PFSK-1 (cell line): ENCODE data around the gene FBLN5.

Experiments
- FOXP2 ChIP-seq: optimal IDR thresholded peaks from 2 replicates; pipeline ENCODE3; 2011; ENCODE audit warnings: borderline replicate concordance, control low read depth, inconsistent platforms; ENCODE audit not compliant: insufficient read depth; ENCODE audit errors: extremely low read length, extremely low read depth
- POLR2AphosphoS5 ChIP-seq: IDR thresholded peaks from 2 replicates; pipeline ENCODE4 v1.6.1; 2012; ENCODE audit warnings: low read depth, mild to moderate bottlenecking, control low read depth, low read length, moderate library complexity
- SIN3A ChIP-seq: IDR thresholded peaks from 2 replicates; pipeline ENCODE4 v1.6.1; 2012; ENCODE audit warnings: mild to moderate bottlenecking, low read length, moderate library complexity, borderline replicate concordance; ENCODE audit not compliant: insufficient read depth
- TAF1 ChIP-seq: IDR thresholded peaks from 2 replicates; pipeline ENCODE4 v1.6.1; 2012; ENCODE audit warnings: low read length, control low read depth, borderline replicate concordance; ENCODE audit not compliant: insufficient read depth
- TF ChIP-seq, protein P1 (sequence below), 2 experiments: IDR thresholded peaks; 2 replicates each; pipeline versions ENCODE4 v1.6.1 to v1.8.0; 2011 to 2012; ENCODE audit warnings: low read depth in 2 of 2, low read length in 2 of 2, control low read depth in 1 of 2, inconsistent platforms in 1 of 2, mild to moderate bottlenecking in 1 of 2, moderate library complexity in 1 of 2; ENCODE audit not compliant: insufficient read depth in 1 of 2

The FBLN5 gene

DNA sequence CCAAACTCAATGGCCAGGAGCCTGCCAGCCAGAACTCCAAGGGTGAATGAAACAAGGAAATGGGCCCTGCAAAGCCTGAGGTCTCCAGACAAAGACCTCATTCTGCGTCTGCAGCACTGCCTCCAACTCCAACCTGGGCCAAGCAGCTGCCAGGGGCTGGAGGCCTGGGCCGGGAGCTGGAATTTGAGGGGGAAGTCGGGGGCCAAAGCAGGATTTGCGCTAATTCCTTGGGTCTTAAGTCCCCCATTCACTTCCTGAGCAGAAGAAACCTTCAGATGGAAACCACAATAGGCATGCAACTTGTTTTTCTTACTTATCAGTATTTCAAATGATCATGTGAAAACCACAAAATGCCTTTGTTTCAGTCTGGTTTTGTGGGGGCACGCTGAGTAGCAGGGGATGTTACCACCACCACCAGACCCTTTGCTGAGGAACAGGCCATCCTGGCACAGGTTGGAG is 57.2 kb downstream of the FBLN5 start:
- TF ChIP-seq FOXP2 (no peak), POLR2AphosphoS5 (no peak), SIN3A (no peak), TAF1 (no peak)
- TF ChIP-seq, protein P1, sequence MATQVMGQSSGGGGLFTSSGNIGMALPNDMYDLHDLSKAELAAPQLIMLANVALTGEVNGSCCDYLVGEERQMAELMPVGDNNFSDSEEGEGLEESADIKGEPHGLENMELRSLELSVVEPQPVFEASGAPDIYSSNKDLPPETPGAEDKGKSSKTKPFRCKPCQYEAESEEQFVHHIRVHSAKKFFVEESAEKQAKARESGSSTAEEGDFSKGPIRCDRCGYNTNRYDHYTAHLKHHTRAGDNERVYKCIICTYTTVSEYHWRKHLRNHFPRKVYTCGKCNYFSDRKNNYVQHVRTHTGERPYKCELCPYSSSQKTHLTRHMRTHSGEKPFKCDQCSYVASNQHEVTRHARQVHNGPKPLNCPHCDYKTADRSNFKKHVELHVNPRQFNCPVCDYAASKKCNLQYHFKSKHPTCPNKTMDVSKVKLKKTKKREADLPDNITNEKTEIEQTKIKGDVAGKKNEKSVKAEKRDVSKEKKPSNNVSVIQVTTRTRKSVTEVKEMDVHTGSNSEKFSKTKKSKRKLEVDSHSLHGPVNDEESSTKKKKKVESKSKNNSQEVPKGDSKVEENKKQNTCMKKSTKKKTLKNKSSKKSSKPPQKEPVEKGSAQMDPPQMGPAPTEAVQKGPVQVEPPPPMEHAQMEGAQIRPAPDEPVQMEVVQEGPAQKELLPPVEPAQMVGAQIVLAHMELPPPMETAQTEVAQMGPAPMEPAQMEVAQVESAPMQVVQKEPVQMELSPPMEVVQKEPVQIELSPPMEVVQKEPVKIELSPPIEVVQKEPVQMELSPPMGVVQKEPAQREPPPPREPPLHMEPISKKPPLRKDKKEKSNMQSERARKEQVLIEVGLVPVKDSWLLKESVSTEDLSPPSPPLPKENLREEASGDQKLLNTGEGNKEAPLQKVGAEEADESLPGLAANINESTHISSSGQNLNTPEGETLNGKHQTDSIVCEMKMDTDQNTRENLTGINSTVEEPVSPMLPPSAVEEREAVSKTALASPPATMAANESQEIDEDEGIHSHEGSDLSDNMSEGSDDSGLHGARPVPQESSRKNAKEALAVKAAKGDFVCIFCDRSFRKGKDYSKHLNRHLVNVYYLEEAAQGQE (IDR thresholded peaks at IDR 0.05; ENCODE audit: insufficient read depth in 1 of 2, low read depth in 2 of 2, low read length in 2 of 2): no peak

DNA sequence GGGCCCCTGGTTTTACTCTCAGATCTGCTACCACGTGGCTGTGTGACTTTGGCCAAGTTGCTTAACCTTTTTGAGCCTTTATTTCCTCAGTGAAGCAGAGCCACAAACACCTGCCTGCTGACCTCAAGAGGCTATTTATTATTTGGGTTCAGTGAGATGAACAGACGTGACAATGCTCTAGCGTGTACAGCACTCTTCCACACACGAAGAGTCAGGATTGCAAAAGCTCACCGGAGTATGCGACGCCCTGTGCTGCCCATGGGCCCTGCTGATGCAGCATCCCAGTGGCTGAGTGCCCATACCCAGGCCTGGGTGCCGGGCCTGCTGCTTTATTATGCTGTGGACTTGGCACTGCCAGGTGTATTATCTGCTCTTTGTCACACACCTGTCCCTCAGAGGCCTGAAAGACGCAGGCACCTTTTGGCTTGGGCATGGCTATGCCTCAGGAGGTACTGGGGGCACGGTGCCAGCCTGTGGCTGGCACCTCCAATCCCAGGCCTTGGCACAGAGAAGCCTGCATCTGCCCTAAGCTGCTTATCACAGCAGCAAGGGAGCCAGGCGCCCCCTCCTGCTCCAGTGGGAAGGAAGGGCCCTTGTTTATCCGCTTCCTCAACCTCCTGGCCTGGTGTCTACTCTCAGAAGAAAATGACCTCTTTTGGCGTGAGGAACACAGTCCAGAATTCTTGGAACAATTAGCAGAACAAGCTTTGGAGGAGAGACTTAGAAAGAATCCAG is 57.9 kb downstream of the FBLN5 start:
- TF ChIP-seq TAF1: no peak
- no peak for TF ChIP-seq SIN3A
- TF ChIP-seq FOXP2: no peak
- no peak for TF ChIP-seq POLR2AphosphoS5
- TF ChIP-seq, protein P1 (IDR thresholded peaks at IDR 0.05; ENCODE audit: insufficient read depth in 1 of 2, low read depth in 2 of 2, low read length in 2 of 2): no peak

DNA sequence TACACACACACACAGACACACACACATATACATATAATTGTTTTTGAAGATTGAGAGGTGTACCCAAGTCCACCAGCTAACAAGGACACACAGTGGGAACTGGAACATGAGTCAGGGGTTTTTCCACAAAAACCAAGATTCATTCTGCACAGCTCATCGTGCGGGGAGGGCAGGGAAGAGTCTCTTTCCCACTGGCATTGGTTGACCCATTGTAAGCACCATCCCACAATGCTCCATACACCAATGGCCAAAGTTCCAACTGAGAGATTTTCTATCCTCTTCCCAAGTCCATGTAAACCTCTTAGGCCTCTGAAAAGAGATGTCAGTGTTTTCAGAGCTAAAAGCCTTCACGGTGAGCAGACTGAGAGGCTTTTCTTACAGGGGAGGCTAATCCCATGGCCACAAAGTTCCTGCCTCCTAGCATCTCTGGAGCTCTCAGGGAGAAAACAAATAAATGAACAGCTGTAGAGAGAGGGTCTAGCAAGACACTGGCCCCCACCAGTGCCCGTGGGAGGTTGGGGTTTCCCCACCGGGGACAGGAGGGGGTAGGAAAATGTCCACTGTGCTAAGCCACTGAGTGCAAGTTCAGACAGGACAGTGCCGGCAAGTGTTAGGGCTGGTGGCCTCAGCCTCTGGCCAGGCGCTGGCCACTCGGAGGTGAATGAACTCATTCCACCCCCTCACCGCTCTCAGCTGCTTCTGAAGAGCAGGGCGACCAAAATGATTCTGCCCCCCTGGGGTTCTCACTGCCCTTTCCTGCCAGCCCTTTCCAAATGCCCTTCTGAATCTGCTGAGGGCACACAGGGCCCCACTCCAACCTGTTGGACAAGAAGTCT is 58.6 kb downstream of the FBLN5 start:
- TF ChIP-seq SIN3A (no peak), TAF1 (no peak), POLR2AphosphoS5 (no peak), FOXP2 (no peak)
- TF ChIP-seq, protein P1 (IDR thresholded peaks at IDR 0.05; ENCODE audit: insufficient read depth in 1 of 2, low read depth in 2 of 2, low read length in 2 of 2): no peak

DNA sequence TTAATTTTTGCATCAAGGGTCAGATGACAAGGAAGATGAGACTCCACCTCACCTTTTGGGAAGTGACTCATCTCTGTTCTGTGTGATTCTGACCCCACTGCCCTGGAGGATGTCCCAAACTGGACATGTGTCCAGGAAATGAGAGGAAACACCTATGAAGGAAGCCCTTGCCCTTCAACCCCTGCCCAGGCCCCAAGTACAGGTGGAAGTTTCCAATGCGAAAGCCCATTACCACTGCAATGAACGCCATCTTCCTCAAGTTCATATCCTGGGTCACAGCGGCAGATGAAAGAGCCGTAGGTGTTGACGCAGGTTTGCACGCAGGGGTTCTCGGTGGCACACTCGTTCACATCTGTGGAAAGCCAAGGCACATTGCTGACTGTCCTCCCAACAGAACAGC is 60.5 kb downstream of the FBLN5 start:
- TF ChIP-seq POLR2AphosphoS5: no peak
- TF ChIP-seq, protein P1 (IDR thresholded peaks at IDR 0.05; ENCODE audit: insufficient read depth in 1 of 2, low read depth in 2 of 2, low read length in 2 of 2): no peak
- no peak for TF ChIP-seq FOXP2
- no peak for TF ChIP-seq TAF1
- no peak for TF ChIP-seq SIN3A
